ENCODE data around the gene GCGR. TPM values are rescaled to one million over a fixed set of nuclear protein-coding genes. Genes with fewer than 3 reads are reported as not detected.
"Not testable (repeated sequence)": the region's sequence is repeated elsewhere in the genome, so short reads cannot be mapped to it uniquely, and the experiment has no call there.

GCGR gene
- total RNA-seq, 4 donors from 2014 or later: not detected

GRCh38 chr17:81833160-81833920, 29.4 kb downstream of the GCGR start, which contains the start of gene MCRIP1:
Gene MCRIP1, minus strand, starts transcription at chr17:81833291. Its CDS starts 8,785 bp downstream, at chr17:81824506.
- DNase-seq (ENCODE audit: low spot score) (peak; percentile 79), ATAC-seq (ENCODE audit: low FRiP score) (peak; percentile 93)
- TF ChIP-seq CTCF (IDR thresholded peaks at IDR 0.05): no peak

DNA sequence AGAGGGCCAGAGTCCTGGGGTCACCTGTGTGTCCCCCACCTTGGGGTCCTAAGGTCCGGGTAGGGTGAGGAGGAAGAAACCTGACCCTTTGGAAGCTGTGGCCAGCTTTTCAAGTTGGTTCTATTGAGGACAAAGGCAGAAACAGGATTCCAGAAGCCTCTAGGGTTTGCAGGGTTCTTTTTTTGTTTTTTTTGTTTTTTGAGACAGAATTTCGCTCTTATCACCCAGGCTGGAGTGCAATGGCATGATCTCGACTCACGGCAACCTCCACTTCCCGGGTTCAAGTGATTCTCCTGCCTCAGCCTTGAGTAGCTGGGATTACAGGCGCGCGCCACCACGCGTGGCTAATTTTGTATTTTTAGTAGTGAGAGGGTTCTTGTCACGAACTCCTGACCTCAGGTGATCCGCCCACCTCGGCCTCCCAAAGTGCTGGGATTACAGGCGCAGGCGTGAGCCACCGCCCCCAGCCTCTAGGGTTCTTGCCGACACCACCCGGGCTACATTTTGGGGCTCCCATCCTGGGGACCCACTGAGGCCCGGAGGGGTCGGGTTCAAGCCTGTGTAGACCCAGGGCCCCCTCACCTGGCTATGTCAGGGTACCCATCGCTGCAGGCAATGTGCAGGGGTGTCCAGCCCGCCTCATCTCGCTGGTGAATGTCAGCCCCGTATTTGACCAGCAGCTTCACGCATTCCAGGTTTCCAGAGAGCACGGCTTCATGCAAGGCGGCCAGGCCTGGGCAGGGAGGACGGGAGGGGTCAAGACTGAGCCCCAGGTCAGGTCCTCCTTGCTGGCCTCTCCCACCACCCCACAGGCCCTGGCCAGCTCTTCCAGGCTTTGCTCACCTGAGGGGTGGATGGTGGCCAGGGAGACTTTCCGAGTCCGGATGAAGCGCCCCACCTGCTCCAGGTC, 30.2 kb downstream of the GCGR start:
- TF ChIP-seq CTCF (IDR thresholded peaks at IDR 0.05): no peak
- no peak for DNase-seq (ENCODE audit: low spot score)
- no peak for ATAC-seq (ENCODE audit: low FRiP score)

DNA sequence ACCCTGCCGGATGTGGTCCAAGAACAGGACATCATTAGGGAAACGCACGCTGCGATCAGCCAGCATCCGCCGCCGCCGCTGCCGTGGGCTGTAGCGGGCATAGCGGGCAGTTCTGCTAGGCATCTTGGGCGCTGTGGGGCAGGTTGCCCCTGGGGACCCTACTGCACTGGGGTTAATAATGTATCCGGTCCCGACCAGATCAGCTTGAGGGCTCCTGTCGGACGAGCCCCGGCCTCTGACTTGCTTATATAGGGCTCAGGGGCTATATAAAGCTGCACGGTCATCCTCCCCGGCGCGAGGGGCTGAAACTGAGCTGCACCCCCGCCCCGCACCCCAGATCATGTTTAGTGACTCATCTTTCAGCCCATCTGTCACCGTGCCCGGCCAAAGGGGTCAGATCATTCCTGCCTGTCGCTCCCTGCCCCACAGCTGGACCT, 30.9 kb downstream of the GCGR start, which contains the start of gene PPP1R27:
PPP1R27 (minus strand) TSS at position 220 of the 437 bp plus-strand sequence; CDS start at position 123, 97 bp downstream.
- ATAC-seq (ENCODE audit: low FRiP score): no peak
- no peak for TF ChIP-seq CTCF (IDR thresholded peaks at IDR 0.05)

DNA sequence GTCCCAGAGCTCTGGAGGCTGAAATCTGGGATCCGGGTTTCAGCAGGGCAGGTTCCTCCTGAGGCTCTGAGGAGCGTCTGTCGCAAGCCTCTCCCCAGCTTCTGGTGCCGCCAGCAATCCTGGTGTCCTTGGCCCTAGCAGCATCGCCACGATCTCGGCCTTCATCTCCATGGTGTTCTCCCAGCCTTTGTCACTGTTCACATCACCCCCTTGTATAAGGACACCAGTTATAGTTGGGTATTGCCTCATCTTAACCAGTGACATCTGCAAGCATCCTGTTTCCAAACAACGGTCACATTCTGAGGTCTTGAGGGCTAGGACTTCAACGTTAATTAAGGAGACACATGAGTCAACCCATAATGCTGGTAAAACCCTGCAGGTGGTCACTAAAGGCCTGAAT, 33.7 kb downstream of the GCGR start:
- no peak for DNase-seq (ENCODE audit: low spot score)
- no peak for TF ChIP-seq CTCF (IDR thresholded peaks at IDR 0.05)
- no peak for ATAC-seq (ENCODE audit: low FRiP score)

More for the DNA sequence above, 30.9 kb downstream of the GCGR start, which contains the start of gene PPP1R27:
- DNase-seq (ENCODE audit: low spot score): no peak

DNA sequence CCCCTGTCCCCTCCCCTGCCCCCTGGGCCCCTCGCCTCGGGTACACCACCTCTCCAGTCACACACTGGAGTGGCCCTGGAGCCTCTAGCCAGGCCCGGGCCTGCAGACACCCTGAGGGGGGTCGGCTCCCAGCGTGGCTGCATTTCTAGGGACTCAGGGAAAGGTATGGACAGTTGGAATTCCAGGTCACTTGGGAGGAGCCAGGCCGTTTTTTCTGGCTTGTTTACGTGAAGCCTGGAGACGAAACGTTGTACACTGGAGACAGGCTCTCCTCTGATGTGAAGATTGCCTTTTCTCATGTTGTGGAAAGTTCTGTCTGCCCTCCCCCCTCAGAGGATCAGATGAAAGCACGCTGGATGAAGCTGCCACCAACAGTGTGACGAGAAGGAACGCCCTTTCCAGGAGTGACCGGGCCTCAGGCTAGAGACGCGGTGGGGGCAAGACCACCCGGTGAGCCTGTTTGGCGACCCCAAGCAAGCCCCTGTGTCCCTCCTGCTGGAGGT, 34.9 kb downstream of the GCGR start:
- ATAC-seq (ENCODE audit: low FRiP score) (no peak), DNase-seq (ENCODE audit: low spot score) (no peak)
- no peak for TF ChIP-seq CTCF (IDR thresholded peaks at IDR 0.05)

GRCh38 chr17:81839301-81839700, 35.4 kb downstream of the GCGR start:
- DNase-seq (ENCODE audit: low spot score): no peak
- TF ChIP-seq CTCF (IDR thresholded peaks at IDR 0.05): no peak
- no peak for ATAC-seq (ENCODE audit: low FRiP score)

- not testable (repeated sequence) for DNase-seq (ENCODE audit: low spot score); ATAC-seq (ENCODE audit: low FRiP score)
These were observed 36.1 kb downstream of the GCGR start for GRCh38 chr17:81840059-81840458.
